ENCODE data around the gene SOX6.
"Not testable (repeated sequence)": the region's sequence is repeated elsewhere in the genome, so short reads cannot be mapped to it uniquely, and the experiment has no call there.

SOX6 gene

GRCh38 chr11:16036218-16036617 lies 320.1 kb downstream of the SOX6 start:
- no peak for DNase-seq (ENCODE audit: low read depth)

- no peak for DNase-seq (ENCODE audit: low read depth)
Measured at GRCh38 chr11:16034074-16034473, 322.3 kb downstream of the SOX6 start.

DNA sequence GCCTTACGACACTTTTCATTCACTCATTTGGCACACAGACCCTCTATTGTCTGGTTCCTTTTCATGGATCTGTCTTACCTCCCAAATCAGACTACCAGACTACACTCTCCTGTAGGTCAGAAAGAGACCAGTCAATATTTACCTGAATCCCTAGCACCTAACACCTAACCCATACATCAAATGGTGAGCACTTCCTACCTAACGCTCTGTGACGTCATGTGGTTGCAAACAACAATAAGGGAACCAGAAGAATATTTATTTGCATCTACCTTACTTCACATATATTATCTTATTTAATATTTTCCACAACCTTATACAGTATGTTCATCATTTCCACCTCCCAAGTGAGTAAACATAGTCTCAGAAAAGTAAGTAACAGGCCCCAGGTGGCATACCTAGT lies 323.4 kb downstream of the SOX6 start:
- DNase-seq (ENCODE audit: low read depth), result no peak

- no peak for DNase-seq (ENCODE audit: low read depth)
Measured at GRCh38 chr11:16031210-16031609, 325.1 kb downstream of the SOX6 start.

GRCh38 chr11:16030664-16031063 lies 325.7 kb downstream of the SOX6 start:
- DNase-seq (ENCODE audit: low read depth), result no peak

DNA sequence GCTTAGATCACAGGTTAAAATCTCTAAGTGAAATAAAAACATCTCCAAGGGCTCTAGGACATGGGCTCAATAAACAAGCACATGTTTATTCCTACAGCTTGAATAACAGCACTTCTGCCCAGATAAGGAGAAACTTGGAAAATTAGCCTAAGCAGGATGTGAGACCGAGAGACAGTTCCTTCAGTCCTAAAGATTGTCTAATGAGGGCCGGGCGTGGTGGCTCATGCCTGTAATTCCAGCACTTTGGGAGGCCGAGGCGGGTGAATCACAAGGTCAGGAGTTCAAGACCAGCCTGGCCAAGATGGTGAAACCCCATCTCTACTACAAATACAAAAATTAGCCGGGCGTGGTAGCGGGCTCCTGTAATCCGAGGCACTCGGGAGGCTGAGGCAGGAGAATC lies 327.2 kb downstream of the SOX6 start:
- DNase-seq (ENCODE audit: low read depth), result not testable (repeated sequence)

GRCh38 chr11:16028419-16028818 lies 327.9 kb downstream of the SOX6 start:
- DNase-seq (ENCODE audit: low read depth), result no peak

- no peak for DNase-seq (ENCODE audit: low read depth)
Measured at GRCh38 chr11:16027621-16028020, 328.7 kb downstream of the SOX6 start.

GRCh38 chr11:16026849-16027248 lies 329.5 kb downstream of the SOX6 start:
- DNase-seq (ENCODE audit: low read depth), result no peak

DNA sequence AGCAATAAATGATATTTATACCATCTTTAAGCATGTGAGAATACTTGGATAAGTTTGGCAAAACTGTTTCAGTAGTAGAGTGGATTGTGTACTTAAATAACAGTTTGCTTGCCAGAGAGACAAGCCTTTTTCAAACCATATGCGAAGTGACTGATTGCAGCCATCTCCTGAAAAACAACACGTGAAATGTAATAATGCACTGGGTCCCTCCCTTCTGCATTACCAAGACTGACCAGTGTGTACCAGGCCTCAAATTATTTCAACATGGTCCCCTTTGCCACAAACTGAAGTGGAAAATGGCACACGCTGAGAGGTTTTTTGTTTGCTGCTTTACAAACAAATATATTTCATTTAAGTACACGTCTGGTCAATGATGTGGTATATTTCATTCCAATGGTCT lies 337.4 kb downstream of the SOX6 start:
- DNase-seq (ENCODE audit: low read depth), result no peak

DNA sequence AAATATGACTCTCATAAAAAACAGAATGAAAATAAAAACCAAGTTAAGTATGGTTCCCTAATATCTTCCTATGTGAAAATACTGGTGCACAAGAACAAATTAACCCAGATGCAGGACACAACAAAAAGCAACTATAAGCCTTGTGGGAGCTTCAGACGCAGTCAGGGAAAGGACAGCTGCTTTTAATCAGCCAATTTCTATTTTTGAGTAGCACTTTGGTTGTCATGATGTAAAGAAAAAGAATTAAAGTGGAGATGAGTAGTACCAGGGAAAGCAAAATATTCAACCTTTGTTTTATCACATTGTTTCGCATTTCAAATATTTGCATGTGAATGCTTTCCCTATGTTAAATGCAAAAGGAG lies 339.9 kb downstream of the SOX6 start:
- no peak for DNase-seq (ENCODE audit: low read depth)

DNA sequence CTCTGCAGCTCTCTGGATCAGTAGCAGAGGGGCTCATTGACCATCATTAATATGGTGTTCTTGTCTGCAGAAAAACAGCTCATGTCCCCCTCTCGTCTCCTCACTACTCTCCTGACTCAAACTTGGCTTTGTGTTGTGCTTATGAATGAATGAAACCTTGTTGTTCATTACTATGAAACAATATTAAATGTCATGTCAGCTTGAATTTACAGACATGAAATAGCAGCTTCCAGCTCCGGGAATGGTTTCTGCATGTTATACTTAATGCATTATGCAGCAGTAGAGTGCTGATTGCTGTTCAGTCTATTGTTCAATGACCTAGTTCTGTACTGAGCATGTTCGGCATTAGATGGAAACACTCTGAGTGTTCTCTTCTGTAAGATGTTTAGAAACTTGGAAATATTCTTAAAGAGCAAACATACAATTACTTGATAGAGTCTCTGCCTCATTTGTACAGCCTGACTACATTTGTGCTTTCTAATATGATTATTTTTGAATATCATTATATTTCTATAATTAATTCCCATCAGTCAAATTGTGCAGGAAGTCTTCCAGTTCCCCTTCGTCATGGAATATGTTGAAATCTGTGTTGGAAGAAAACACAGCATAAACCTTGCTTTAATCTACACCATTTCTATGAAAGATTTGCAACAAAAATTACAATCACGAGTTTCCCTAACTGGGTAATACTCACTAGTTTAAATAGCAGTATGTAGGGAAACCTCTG lies 340.4 kb downstream of the SOX6 start:
- DNase-seq (ENCODE audit: low read depth), result no peak

- no peak for DNase-seq (ENCODE audit: low read depth)
Measured at GRCh38 chr11:16013649-16014275, 342.6 kb downstream of the SOX6 start.

GRCh38 chr11:16013242-16013641 lies 343.1 kb downstream of the SOX6 start:
- no peak for DNase-seq (ENCODE audit: low read depth)

DNA sequence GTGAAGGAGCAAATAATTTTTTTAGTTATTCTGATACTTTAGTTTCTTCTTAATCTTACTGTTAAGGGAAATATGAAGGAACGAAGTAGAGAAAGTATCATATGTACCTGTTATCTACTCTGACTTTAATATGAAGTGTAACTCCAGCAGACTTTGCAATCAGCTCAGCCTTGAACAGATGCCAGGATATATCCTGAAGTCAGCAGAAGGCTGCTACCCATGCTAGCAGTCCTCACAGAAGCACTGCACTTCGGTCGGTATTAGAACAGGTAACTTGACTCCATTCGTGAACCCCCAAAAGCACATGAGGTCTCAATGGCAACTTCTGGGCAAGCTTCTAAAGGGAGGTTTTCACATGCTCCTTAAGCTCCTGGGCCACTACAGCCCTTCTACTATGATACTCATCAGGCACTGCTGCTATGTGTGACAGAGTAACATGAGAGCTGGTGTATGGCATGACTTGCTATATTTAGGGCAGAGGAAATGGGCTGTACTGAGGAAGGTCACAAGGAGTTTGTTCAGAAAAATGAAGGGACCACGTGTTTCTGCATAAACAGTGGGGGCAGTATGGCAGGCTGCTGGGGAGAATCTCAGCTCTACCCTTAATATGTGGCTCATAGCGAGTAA lies 344.1 kb downstream of the SOX6 start:
- DNase-seq (ENCODE audit: low read depth), result no peak

DNA sequence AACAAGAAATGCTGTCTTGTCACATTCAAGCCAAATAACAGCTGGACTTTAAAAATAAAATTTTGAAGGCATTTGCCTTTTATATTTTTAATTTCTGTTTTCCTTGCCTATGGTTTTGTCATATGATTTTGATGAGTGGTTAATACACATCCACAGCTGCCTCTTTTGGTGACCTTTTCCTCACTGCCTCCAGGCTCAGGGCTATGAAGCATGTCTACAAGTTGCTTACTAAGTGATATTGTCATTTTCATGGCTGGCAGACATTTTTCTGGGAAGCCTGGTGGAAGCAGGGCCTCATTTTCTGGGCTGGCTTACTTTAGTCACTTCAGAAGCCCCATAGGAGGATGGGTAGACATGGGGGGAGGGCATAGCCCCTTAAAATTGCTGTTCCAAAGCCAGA lies 344.9 kb downstream of the SOX6 start:
- DNase-seq (ENCODE audit: low read depth), result no peak

- DNase-seq (ENCODE audit: low read depth), result no peak
Measured at GRCh38 chr11:16009021-16009420, 347.3 kb downstream of the SOX6 start.

GRCh38 chr11:16007514-16007913 lies 348.8 kb downstream of the SOX6 start:
- DNase-seq (ENCODE audit: low read depth), result no peak

- DNase-seq (ENCODE audit: low read depth), result no peak
Measured at GRCh38 chr11:16002942-16003341, 353.4 kb downstream of the SOX6 start.

- DNase-seq (ENCODE audit: low read depth), result no peak
Measured at GRCh38 chr11:16001899-16002426, 354.4 kb downstream of the SOX6 start.

- DNase-seq (ENCODE audit: low read depth), result no peak
Measured at GRCh38 chr11:16001044-16001568, 355.2 kb downstream of the SOX6 start.

DNA sequence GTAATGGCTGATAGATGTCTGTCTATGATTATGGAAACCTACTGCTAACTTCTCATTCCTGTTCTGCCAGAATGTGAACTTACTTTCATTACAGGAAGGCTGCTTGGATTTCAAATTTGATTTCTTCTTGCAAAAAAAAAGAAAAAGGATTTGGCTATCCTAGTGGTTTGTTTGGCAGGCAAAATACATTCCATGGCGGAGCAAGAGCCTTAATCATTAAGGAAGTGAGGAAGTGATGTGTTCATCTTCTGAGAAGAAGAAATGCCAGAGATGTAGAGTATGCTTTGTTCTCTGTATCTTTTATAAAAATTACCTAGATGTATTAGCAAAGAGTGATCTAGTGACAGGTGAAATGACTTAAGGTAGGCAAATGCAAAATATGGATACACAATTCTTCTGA lies 356.3 kb downstream of the SOX6 start:
- DNase-seq (ENCODE audit: low read depth), result no peak

- no peak for DNase-seq (ENCODE audit: low read depth)
Measured at GRCh38 chr11:15993345-15993744, 363.0 kb downstream of the SOX6 start.

Measured in stimulated activated CD8-positive, alpha-beta memory T cell treated with anti-CD3 and anti-CD28 coated beads, Interleukin-15, amount 100 ng/mL, for 24 hours (primary cell).